Measurements from ENCODE around the gene POLN. TPM values are rescaled to one million over a fixed set of nuclear protein-coding genes. Genes with fewer than 3 reads are reported as not detected.

Gene POLN
- total RNA-seq, 1 experiment from 2014 or later: 1.3 TPM

DNA sequence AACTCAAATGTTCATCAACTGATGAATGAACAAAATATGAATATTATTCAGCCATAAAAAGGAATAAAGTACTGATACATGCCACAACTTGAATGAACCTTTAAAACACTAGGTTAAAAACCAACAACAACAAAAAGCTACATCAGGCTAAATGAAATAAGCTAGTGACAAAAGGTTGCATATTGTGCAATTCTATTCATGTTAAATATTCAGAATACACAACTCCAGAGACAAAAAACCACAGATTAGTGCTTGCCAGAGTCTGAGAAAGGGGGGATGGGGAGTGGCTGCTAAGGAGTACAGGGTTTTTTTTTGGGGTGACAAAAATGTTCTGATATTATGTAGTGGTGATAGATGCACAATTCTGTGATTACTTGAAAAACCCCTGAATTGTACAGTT is 58.5 kb downstream of the POLN start:
- no TSS peak for BruUV-seq (replicated peaks)
- no peak overlapping the region for H3K4me2 ChIP-seq
- H3K9me3 ChIP-seq (ENCODE audit: insufficient read depth, low read depth): no peaks in the 10 kb centered on the region; the same call in 1 of the 2 replicates
- DNase-seq: no peak
- no peaks in the 10 kb centered on the region for H3K9me2 ChIP-seq (ENCODE audit: insufficient read depth)
- no peak overlapping the region for H3K4me3 ChIP-seq
- no peaks in the 10 kb centered on the region for H3K79me2 ChIP-seq (ENCODE audit: low read depth)
- intact Hi-C loops (cut with micrococcal nuclease; ENCODE audit: unreplicated experiment): no loop called here
- H3K27ac ChIP-seq: no peak overlapping the region
- H3K27me3 ChIP-seq (ENCODE audit: insufficient read depth, low read depth): no peaks in the 10 kb centered on the region
- ChIA-PET CTCF (interaction anchor here (0.7 kb wide), 1 partner anchor 554 kb away, joined by 4 read pairs; no protein-coding TSS in a partner anchor), POLR2A (ENCODE audit: unreplicated experiment) (no interaction called here)
- TF ChIP-seq, protein P1, sequence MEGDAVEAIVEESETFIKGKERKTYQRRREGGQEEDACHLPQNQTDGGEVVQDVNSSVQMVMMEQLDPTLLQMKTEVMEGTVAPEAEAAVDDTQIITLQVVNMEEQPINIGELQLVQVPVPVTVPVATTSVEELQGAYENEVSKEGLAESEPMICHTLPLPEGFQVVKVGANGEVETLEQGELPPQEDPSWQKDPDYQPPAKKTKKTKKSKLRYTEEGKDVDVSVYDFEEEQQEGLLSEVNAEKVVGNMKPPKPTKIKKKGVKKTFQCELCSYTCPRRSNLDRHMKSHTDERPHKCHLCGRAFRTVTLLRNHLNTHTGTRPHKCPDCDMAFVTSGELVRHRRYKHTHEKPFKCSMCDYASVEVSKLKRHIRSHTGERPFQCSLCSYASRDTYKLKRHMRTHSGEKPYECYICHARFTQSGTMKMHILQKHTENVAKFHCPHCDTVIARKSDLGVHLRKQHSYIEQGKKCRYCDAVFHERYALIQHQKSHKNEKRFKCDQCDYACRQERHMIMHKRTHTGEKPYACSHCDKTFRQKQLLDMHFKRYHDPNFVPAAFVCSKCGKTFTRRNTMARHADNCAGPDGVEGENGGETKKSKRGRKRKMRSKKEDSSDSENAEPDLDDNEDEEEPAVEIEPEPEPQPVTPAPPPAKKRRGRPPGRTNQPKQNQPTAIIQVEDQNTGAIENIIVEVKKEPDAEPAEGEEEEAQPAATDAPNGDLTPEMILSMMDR (conservative IDR thresholded peaks at IDR 0.05): no peak
- TF ChIP-seq EZH2 (IDR thresholded peaks at IDR 0.05; ENCODE audit: low read depth): no peak
- H3K36me3 ChIP-seq (ENCODE audit: low read depth): no peaks in the 10 kb centered on the region
- no peaks in the 10 kb centered on the region for H4K20me1 ChIP-seq (ENCODE audit: insufficient read depth)
- no peak overlapping the region for H2AFZ ChIP-seq
- H3F3A ChIP-seq (ENCODE audit: insufficient read depth, low read depth): no peaks in the 10 kb centered on the region
- H3K4me1 ChIP-seq (replicated peaks; ENCODE audit: insufficient read depth): no peaks in the 10 kb centered on the region

- no peaks in the 10 kb centered on the region for H3F3A ChIP-seq (ENCODE audit: insufficient read depth, low read depth)
- POLR2A ChIA-PET (ENCODE audit: unreplicated experiment): no interaction called here
- intact Hi-C loops (cut with micrococcal nuclease; ENCODE audit: unreplicated experiment): no loop called here
- H3K9me2 ChIP-seq (ENCODE audit: insufficient read depth): no peaks in the 10 kb centered on the region
- H3K36me3 ChIP-seq (ENCODE audit: low read depth): no peaks in the 10 kb centered on the region
- no peak overlapping the region for H3K4me3 ChIP-seq
- no peaks in the 10 kb centered on the region for H4K20me1 ChIP-seq (ENCODE audit: insufficient read depth)
- no peak for DNase-seq
- CTCF ChIA-PET: no interaction called here
- no TSS peak for BruUV-seq (replicated peaks)
- H3K4me1 ChIP-seq (replicated peaks; ENCODE audit: insufficient read depth): no peaks in the 10 kb centered on the region
- no peak overlapping the region for H3K4me2 ChIP-seq
- H2AFZ ChIP-seq: no peak overlapping the region
- H3K27ac ChIP-seq: no peak overlapping the region
- no peaks in the 10 kb centered on the region; the same call in 1 of the 2 replicates for H3K9me3 ChIP-seq (ENCODE audit: insufficient read depth, low read depth)
- no peaks in the 10 kb centered on the region for H3K79me2 ChIP-seq (ENCODE audit: low read depth)
- H3K27me3 ChIP-seq (ENCODE audit: insufficient read depth, low read depth): no peaks in the 10 kb centered on the region
- TF ChIP-seq, protein P1 (conservative IDR thresholded peaks at IDR 0.05): no peak
- TF ChIP-seq EZH2 (IDR thresholded peaks at IDR 0.05; ENCODE audit: low read depth): no peak
Observed at GRCh38 chr4:2182994-2183393, 58.9 kb downstream of the POLN start.

DNA sequence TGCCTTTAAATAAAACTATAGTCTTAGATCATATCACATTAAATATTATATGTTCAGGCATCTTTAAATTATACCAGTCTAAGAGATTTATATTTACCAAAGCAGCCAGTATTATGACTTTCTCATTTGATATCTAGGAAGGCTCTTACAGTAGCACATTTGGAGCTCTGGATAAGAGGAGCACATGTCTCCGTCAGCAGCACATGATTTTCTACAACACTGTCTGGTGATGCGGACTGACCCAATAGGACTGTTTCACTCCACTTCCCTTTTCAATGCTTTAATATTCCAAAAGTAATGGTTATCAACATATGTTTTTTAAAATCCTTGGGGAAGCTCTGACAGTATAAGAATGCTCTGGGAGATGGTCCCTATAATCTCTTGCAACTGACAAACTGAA is 61.5 kb downstream of the POLN start:
- no peaks in the 10 kb centered on the region for H3K27me3 ChIP-seq (ENCODE audit: insufficient read depth, low read depth)
- H3F3A ChIP-seq (ENCODE audit: insufficient read depth, low read depth): no peaks in the 10 kb centered on the region
- H3K9me3 ChIP-seq (ENCODE audit: insufficient read depth, low read depth): no peaks in the 10 kb centered on the region; the same call in 1 of the 2 replicates
- CTCF ChIA-PET: no interaction called here
- no peak overlapping the region for H3K27ac ChIP-seq
- no peak for DNase-seq
- no peaks in the 10 kb centered on the region for H3K9me2 ChIP-seq (ENCODE audit: insufficient read depth)
- no peak overlapping the region for H2AFZ ChIP-seq
- H3K4me3 ChIP-seq: no peak overlapping the region
- intact Hi-C loops (cut with micrococcal nuclease; ENCODE audit: unreplicated experiment): no loop called here
- TF ChIP-seq, protein P1 (conservative IDR thresholded peaks at IDR 0.05): no peak
- TF ChIP-seq EZH2 (IDR thresholded peaks at IDR 0.05; ENCODE audit: low read depth): no peak
- H3K4me1 ChIP-seq (replicated peaks; ENCODE audit: insufficient read depth): no peaks in the 10 kb centered on the region
- no peaks in the 10 kb centered on the region for H3K36me3 ChIP-seq (ENCODE audit: low read depth)
- H3K79me2 ChIP-seq (ENCODE audit: low read depth): no peaks in the 10 kb centered on the region
- no TSS peak for BruUV-seq (replicated peaks)
- H3K4me2 ChIP-seq: no peak overlapping the region
- no peaks in the 10 kb centered on the region for H4K20me1 ChIP-seq (ENCODE audit: insufficient read depth)
- POLR2A ChIA-PET (ENCODE audit: unreplicated experiment): no interaction called here

All from PC-9 (cell line).